Bronchial epithelial cell (primary cell): Measurements from ENCODE around the gene DDIAS. TPM values are rescaled to one million over a fixed set of nuclear protein-coding genes. Genes with fewer than 3 reads are reported as not detected.
"Not testable (repeated sequence)": the region's sequence is repeated elsewhere in the genome, so short reads cannot be mapped to it uniquely, and the experiment has no call there.

ENCODE experiments used
- DNase-seq: peaks from one replicate; pipeline ENCODE4 v3.0.0-alpha.2; 2010; ENCODE audit warnings: low read depth
- FAIRE-seq: peaks from 2 replicates; lab custom pipeline; 2011; peaks lifted over from hg19 to GRCh38; lab: Jason Lieb, UNC
- H3K27me3 ChIP-seq: 2 replicates; pipeline ENCODE4 v1.5.1; 2011; ENCODE audit warnings: low read length; ENCODE audit not compliant: control insufficient read depth, insufficient read depth
- H3K36me3 ChIP-seq: 2 replicates; pipeline ENCODE4 v1.5.1; 2011; ENCODE audit warnings: low read length; ENCODE audit not compliant: control insufficient read depth, insufficient read depth
- H3K4me3 ChIP-seq: 2 replicates; pipeline ENCODE4 v1.5.1; 2011; ENCODE audit warnings: mild to moderate bottlenecking, low read depth, low read length, control low read depth
- CTCF ChIP-seq: IDR thresholded peaks from 2 replicates; pipeline ENCODE4 v1.5.1; 2011; ENCODE audit warnings: mild to moderate bottlenecking, moderate library complexity, low read length, control low read depth, inconsistent platforms; ENCODE audit not compliant: insufficient read depth, severe bottlenecking
- total RNA-seq: library from RNA; depleted of rRNA; stranded (reverse); fragments of >200 nt; gene quantifications from 2 replicates; pipeline ENCODE4 v1.2.1, GENCODE V29; 2014

DDIAS gene
- total RNA-seq, 1 donor from 2014 or later, result under 0.01 TPM

- FAIRE-seq, result no peak
- Histone ChIP-seq H3K4me3 (no peak overlapping the region), H3K27me3 (no peaks in the 10 kb centered on the region), H3K36me3 (no peaks in the 10 kb centered on the region)
- no peak for TF ChIP-seq CTCF
- no peak for DNase-seq
These were observed 58.6 kb downstream of the DDIAS start for GRCh38 chr11:82959987-82960778.

GRCh38 chr11:82960779-82961143 lies 59.2 kb downstream of the DDIAS start:
- no peak for TF ChIP-seq CTCF
- Histone ChIP-seq H3K27me3 (no peaks in the 10 kb centered on the region), H3K4me3 (no peak overlapping the region), H3K36me3 (no peaks in the 10 kb centered on the region)
- FAIRE-seq (no peak), DNase-seq (no peak)

GRCh38 chr11:82962021-82962420 lies 60.5 kb downstream of the DDIAS start:
- not testable (repeated sequence) for FAIRE-seq, H3K4me3 ChIP-seq, DNase-seq, H3K36me3 ChIP-seq, H3K27me3 ChIP-seq

- DNase-seq (no peak), FAIRE-seq (no peak)
- H3K27me3 ChIP-seq, result no peaks in the 10 kb centered on the region
- no peak for TF ChIP-seq CTCF
- no peaks in the 10 kb centered on the region for H3K36me3 ChIP-seq
- no peak overlapping the region for H3K4me3 ChIP-seq
These were observed 65.8 kb downstream of the DDIAS start for GRCh38 chr11:82967381-82967780.

- Histone ChIP-seq H3K27me3 (no peaks in the 10 kb centered on the region), H3K4me3 (no peak overlapping the region), H3K36me3 (no peaks in the 10 kb centered on the region)
- no peak for FAIRE-seq
- TF ChIP-seq CTCF, result no peak
- DNase-seq, result no peak
These were observed 68.3 kb downstream of the DDIAS start for GRCh38 chr11:82969811-82970210.

GRCh38 chr11:82970507-82971083 lies 69.1 kb downstream of the DDIAS start:
- not testable (repeated sequence) for FAIRE-seq, DNase-seq, H3K36me3 ChIP-seq, H3K27me3 ChIP-seq, H3K4me3 ChIP-seq

- DNase-seq, H3K4me3 ChIP-seq, H3K27me3 ChIP-seq, FAIRE-seq, H3K36me3 ChIP-seq: not testable (repeated sequence)
These were observed 70.0 kb downstream of the DDIAS start for GRCh38 chr11:82971519-82971946.
